Liver (tissue), 9 donors: ENCODE measurements around the gene TAPBPL. TPM values are rescaled to one million over a fixed set of nuclear protein-coding genes. Genes with fewer than 3 reads are reported as not detected.

ENCODE experiments used
- DNase-seq: peaks from one replicate; pipeline ENCODE4 v3.0.0-alpha.2; 2017; ENCODE audit warnings: low spot score
- H3K27ac ChIP-seq, 2 donors: one replicate each; pipeline ENCODE4 v1.7.0; 2013; ENCODE audit warnings: inconsistent platforms in 2 of 2, low read length in 2 of 2, control low read depth in 1 of 2, low read depth in 1 of 2, mild to moderate bottlenecking in 1 of 2
- H3K27me3 ChIP-seq, 4 donors: one replicate each; pipeline versions ENCODE4 v1.6.1 to v1.7.0; 2013; ENCODE audit warnings: low read length in 3 of 4, inconsistent platforms in 1 of 4, mild to moderate bottlenecking in 1 of 4, moderate library complexity in 1 of 4; ENCODE audit not compliant: control insufficient read depth in 4 of 4, insufficient read depth in 4 of 4
- H3K36me3 ChIP-seq, 4 donors: one replicate each; pipeline versions ENCODE4 v1.6.1 to v1.7.0; 2013; ENCODE audit warnings: low read length in 3 of 4, mild to moderate bottlenecking in 3 of 4, low read depth in 1 of 4, moderate library complexity in 1 of 4; ENCODE audit not compliant: control insufficient read depth in 4 of 4, insufficient read depth in 3 of 4
- H3K4me1 ChIP-seq, 4 donors: one replicate each; pipeline versions ENCODE4 v1.6.1 to v1.7.0; 2013; ENCODE audit warnings: low read length in 3 of 4, mild to moderate bottlenecking in 3 of 4, moderate library complexity in 1 of 4; ENCODE audit not compliant: control insufficient read depth in 4 of 4, insufficient read depth in 4 of 4
- H3K4me3 ChIP-seq, 3 donors: one replicate each; pipeline versions ENCODE4 v1.6.1 to v1.7.0; 2013; ENCODE audit warnings: low read length in 3 of 3, control low read depth in 1 of 3, low read depth in 1 of 3, mild to moderate bottlenecking in 1 of 3
- H3K9ac ChIP-seq, 2 donors: one replicate each; pipeline ENCODE4 v1.7.0; 2013; ENCODE audit warnings: low read length in 2 of 2, mild to moderate bottlenecking in 2 of 2, moderate library complexity in 2 of 2, control low read depth in 1 of 2, low read depth in 1 of 2
- H3K9me3 ChIP-seq, 4 donors: one replicate each; pipeline versions ENCODE4 v1.6.1 to v1.7.0; 2013; ENCODE audit warnings: low read length in 3 of 4; ENCODE audit not compliant: control insufficient read depth in 4 of 4
- ATF3 ChIP-seq: IDR thresholded peaks from 2 replicates; pipeline ENCODE4 v1.6.1; 2016; ENCODE audit warnings: antibody characterized with exemption
- CTCF ChIP-seq: fragments of 150-350 bp; IDR thresholded peaks from 2 replicates; pipeline ENCODE4 v1.5.1; 2017; ENCODE audit warnings: improper control_type of control experiment, low read depth, low read length; ENCODE audit not compliant: missing input control
- EGR1 ChIP-seq, 2 donors: IDR thresholded peaks; 2 replicates each; pipeline ENCODE4 v1.6.1; 2016 to 2018; ENCODE audit warnings: antibody characterized with exemption in 2 of 2, low read depth in 2 of 2
- GABPA ChIP-seq, 2 donors: IDR thresholded peaks in 1 of 2; conservative IDR thresholded peaks in 1 of 2; 2 replicates each; pipeline ENCODE4 v1.6.1; 2016; ENCODE audit warnings: antibody characterized with exemption in 2 of 2, mild to moderate bottlenecking in 1 of 2, moderate library complexity in 1 of 2
- HNF4A ChIP-seq, 2 donors: conservative IDR thresholded peaks; 2 replicates each; pipeline ENCODE4 v1.6.1; 2016; ENCODE audit warnings: antibody characterized with exemption in 2 of 2, mild to moderate bottlenecking in 2 of 2
- HNF4G ChIP-seq: IDR thresholded peaks from 2 replicates; pipeline ENCODE4 v1.6.1; 2016; ENCODE audit warnings: antibody characterized with exemption
- JUND ChIP-seq, 2 donors: IDR thresholded peaks; 2 replicates each; pipeline ENCODE4 v1.6.1; 2016; ENCODE audit warnings: antibody characterized with exemption in 2 of 2
- MAX ChIP-seq: IDR thresholded peaks from 2 replicates; pipeline ENCODE4 v1.6.1; 2016; ENCODE audit warnings: antibody characterized with exemption
- NR2F2 ChIP-seq: IDR thresholded peaks from 2 replicates; pipeline ENCODE4 v1.6.1; 2016; ENCODE audit warnings: antibody characterized with exemption
- RAD21 ChIP-seq, 2 donors: IDR thresholded peaks; 2 replicates each; pipeline ENCODE4 v1.6.1; 2016; ENCODE audit warnings: antibody characterized with exemption in 2 of 2, mild to moderate bottlenecking in 2 of 2
- REST ChIP-seq: IDR thresholded peaks from 2 replicates; pipeline ENCODE4 v1.6.1; 2016; ENCODE audit warnings: antibody characterized with exemption, mild to moderate bottlenecking
- RXRA ChIP-seq, 2 donors: IDR thresholded peaks; 2 replicates each; pipeline ENCODE4 v1.6.1; 2017 to 2018; ENCODE audit warnings: antibody characterized with exemption in 2 of 2, mild to moderate bottlenecking in 1 of 2
- SP1 ChIP-seq: IDR thresholded peaks from 2 replicates; pipeline ENCODE4 v1.6.1; 2018; ENCODE audit warnings: antibody characterized with exemption, mild to moderate bottlenecking
- TAF1 ChIP-seq: conservative IDR thresholded peaks from 2 replicates; pipeline ENCODE4 v1.6.1; 2016; ENCODE audit warnings: antibody characterized with exemption, mild to moderate bottlenecking
- YY1 ChIP-seq: IDR thresholded peaks from 2 replicates; pipeline ENCODE4 v1.6.1; 2016; ENCODE audit warnings: antibody characterized with exemption, mild to moderate bottlenecking
- ZBTB33 ChIP-seq: IDR thresholded peaks from 2 replicates; pipeline ENCODE4 v1.6.1; 2016; ENCODE audit warnings: antibody characterized with exemption
- WGBS: extraction: QIAGEN DNeasy Blood & Tissue Kit; methylation state at CpG from one replicate; pipeline ENCODE4 v1.1.7; 2013; 5-methylcytosine and 5-hydroxymethylcytosine counted together
- polyA plus RNA-seq, 2 donors: library from polyadenylated mRNA; stranded (reverse) in 1 of 2; unstranded in 1 of 2; fragments of 200-250 nt in 1 of 2; fragments of >200 nt in 1 of 2; fragmentation: Nextera tagmentation in 1 of 2; extraction: Ambion mirVana in 1 of 2; gene quantifications; one replicate each; pipeline versions ENCODE4 v1.2.1 to v1.2.3, GENCODE V29; 2013 to 2015
- total RNA-seq, 2 donors: library from RNA; depleted of rRNA; stranded (reverse); fragments of >200 nt; gene quantifications; one replicate each; pipeline ENCODE4 v1.2.3, GENCODE V29; 2014
- donor health status: healthy.
- donor health status: healthy.
- donor health status: healthy.
- donor health status: healthy.
- donor health status: healthy.

Gene TAPBPL
- total and polyA plus RNA-seq, 4 donors: 9.5 to 32.9 (median 19.0) TPM

- no peaks in the 10 kb centered on the region for H3K9me3 ChIP-seq
- H3K36me3 ChIP-seq: peaks cover 0 to 7% (median under 1%) of the 10 kb centered on the region in 4 donors
- DNase-seq: no peak
- 85% methylated on average over 3 of the region's 3 CpGs for WGBS
- no peaks in the 10 kb centered on the region for H3K4me1 ChIP-seq
- no peak for TF ChIP-seq MAX
- no peak for TF ChIP-seq SP1
- TF ChIP-seq REST: no peak
- no peak for TF ChIP-seq TAF1
- no peak for TF ChIP-seq GABPA (IDR thresholded peaks at IDR 0.05 in 1 of 2, conservative IDR thresholded peaks at IDR 0.05 in 1 of 2)
- no peak overlapping the region for H3K27ac ChIP-seq
- no peaks in the 10 kb centered on the region for H3K27me3 ChIP-seq
- no peak overlapping the region for H3K9ac ChIP-seq
- no peak overlapping the region for H3K4me3 ChIP-seq
Observed at GRCh38 chr12:6416596-6416995, 35.2 kb upstream of the TAPBPL start.

GRCh38 chr12:6418796-6419195 lies 33.0 kb upstream of the TAPBPL start:
- no peak for TF ChIP-seq SP1
- no peak for TF ChIP-seq CTCF
- TF ChIP-seq RXRA (IDR thresholded peaks at IDR 0.05): no peak
- TF ChIP-seq HNF4G: no peak
- no peak for TF ChIP-seq MAX
- TF ChIP-seq REST: no peak
- TF ChIP-seq GABPA (IDR thresholded peaks at IDR 0.05 in 1 of 2, conservative IDR thresholded peaks at IDR 0.05 in 1 of 2): no peak
- no peak for TF ChIP-seq ZBTB33
- TF ChIP-seq RAD21 (IDR thresholded peaks at IDR 0.05): no peak
- TF ChIP-seq ATF3: no peak
- no peak for TF ChIP-seq EGR1 (IDR thresholded peaks at IDR 0.05; ENCODE audit: low read depth in 2 of 2)
- TF ChIP-seq NR2F2: no peak
- TF ChIP-seq TAF1: no peak
- no peak for TF ChIP-seq YY1
- TF ChIP-seq HNF4A (conservative IDR thresholded peaks at IDR 0.05): no peak
- TF ChIP-seq JUND (IDR thresholded peaks at IDR 0.05): no peak
- peaks cover 0 to 7% (median under 1%) of the 10 kb centered on the region in 4 donors for H3K36me3 ChIP-seq
- DNase-seq: no peak
- no peak overlapping the region for H3K27ac ChIP-seq
- H3K27me3 ChIP-seq: no peaks in the 10 kb centered on the region
- H3K4me1 ChIP-seq: peaks cover 0 to 6% (median 2%) of the 10 kb centered on the region in 4 donors
- H3K4me3 ChIP-seq: no peak overlapping the region
- no peaks in the 10 kb centered on the region for H3K9me3 ChIP-seq
- 82% methylated on average over 6 of the region's 6 CpGs for WGBS
- H3K9ac ChIP-seq: no peak overlapping the region
